WI38 (cell line): Measurements from ENCODE around the gene HK1.
"Not testable (repeated sequence)": the region's sequence is repeated elsewhere in the genome, so short reads cannot be mapped to it uniquely, and the experiment has no call there.

Experiments
- H3K4me3 ChIP-seq: 2 replicates; pipeline ENCODE4 v1.5.1; 2011; ENCODE audit warnings: low read depth, mild to moderate bottlenecking, control low read depth, low read length
- TF ChIP-seq, protein P1 (sequence below): IDR thresholded peaks from 2 replicates; pipeline ENCODE4 v1.5.1; 2012; ENCODE audit warnings: low read depth, mild to moderate bottlenecking, control low read depth, low read length

The HK1 gene

DNA sequence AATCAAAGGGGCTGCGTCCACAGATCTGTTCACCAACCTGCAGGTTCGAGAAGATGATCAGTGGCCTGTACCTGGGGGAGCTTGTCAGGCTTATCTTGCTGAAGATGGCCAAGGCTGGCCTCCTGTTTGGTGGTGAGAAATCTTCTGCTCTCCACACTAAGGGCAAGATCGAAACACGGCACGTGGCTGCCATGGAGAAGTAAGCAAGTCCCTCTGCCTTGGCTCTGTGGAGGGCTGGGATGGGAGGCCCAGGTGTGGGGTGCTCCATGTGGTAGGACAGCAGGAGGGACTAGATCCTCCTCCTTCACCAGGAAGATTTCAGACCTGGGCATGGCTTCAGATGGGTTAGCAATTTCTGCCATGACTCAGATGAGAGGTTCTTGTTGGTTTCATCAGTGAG, 32.3 kb upstream of the HK1 start:
- no peak overlapping the region for H3K4me3 ChIP-seq
- TF ChIP-seq, protein P1, sequence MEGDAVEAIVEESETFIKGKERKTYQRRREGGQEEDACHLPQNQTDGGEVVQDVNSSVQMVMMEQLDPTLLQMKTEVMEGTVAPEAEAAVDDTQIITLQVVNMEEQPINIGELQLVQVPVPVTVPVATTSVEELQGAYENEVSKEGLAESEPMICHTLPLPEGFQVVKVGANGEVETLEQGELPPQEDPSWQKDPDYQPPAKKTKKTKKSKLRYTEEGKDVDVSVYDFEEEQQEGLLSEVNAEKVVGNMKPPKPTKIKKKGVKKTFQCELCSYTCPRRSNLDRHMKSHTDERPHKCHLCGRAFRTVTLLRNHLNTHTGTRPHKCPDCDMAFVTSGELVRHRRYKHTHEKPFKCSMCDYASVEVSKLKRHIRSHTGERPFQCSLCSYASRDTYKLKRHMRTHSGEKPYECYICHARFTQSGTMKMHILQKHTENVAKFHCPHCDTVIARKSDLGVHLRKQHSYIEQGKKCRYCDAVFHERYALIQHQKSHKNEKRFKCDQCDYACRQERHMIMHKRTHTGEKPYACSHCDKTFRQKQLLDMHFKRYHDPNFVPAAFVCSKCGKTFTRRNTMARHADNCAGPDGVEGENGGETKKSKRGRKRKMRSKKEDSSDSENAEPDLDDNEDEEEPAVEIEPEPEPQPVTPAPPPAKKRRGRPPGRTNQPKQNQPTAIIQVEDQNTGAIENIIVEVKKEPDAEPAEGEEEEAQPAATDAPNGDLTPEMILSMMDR, result no peak

DNA sequence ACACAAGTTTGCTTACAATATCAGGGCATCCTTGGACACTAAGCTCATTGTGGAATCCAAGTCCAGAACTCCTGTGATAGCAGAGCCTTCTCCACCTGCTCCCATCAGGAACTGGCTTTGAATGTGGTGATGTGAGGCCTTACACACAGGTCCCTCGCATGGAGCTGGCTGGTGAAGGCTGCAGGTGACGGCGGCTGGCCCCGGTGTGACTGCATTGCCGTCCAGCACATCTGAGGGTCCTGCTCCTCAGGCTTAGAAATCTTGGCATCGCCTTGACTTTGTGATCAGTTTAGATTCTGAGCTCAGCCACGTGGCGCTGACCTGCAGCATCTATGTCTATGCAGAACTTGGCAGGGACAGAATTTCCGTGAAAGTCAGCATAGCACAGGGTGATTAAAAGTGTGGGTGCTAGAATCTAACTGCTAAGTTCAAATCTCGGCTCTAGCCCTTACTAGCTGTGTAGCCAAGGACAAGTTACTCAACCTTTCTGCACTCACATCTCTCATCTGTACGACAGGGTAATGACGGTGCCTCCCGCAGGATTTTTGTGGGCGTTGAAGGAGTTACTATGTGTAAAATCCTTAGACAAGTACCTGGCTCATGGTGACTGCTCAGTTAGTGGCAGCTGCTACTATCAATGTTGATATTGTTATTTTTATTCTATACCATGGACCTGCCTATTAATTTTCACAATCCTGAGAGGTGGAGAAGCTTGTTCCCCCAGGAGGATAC, 31.5 kb upstream of the HK1 start:
- TF ChIP-seq, protein P1, result no peak
- no peak overlapping the region for H3K4me3 ChIP-seq

GRCh38 chr10:69247313-69247710, 31.0 kb upstream of the HK1 start:
- TF ChIP-seq, protein P1, result no peak
- H3K4me3 ChIP-seq, result no peak overlapping the region

DNA sequence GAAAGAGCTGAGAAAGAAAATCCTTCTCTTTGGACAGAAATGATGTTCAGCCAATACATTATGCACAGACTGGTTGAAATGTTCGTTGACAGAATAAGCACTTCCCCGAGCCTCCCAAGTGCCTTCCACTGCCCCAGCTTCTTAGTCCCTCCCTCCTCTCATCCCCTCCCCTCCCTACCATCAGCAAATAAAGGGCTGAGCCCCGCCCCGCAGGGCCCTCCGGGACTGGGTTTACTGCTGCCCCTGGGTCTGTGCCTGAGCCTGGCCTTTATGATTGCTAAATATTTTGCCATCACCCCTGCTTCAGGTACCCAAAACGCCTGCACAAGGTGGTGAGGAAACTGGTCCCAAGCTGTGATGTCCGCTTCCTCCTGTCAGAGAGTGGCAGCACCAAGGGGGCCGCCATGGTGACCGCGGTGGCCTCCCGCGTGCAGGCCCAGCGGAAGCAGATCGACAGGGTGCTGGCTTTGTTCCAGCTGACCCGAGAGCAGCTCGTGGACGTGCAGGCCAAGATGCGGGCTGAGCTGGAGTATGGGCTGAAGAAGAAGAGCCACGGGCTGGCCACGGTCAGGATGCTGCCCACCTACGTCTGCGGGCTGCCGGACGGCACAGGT, 30.1 kb upstream of the HK1 start:
- no peak overlapping the region for H3K4me3 ChIP-seq
- TF ChIP-seq, protein P1, result no peak

- H3K4me3 ChIP-seq, result no peak overlapping the region
- TF ChIP-seq, protein P1, result no peak
Observed at GRCh38 chr10:69250041-69250440, 28.3 kb upstream of the HK1 start.

GRCh38 chr10:69251417-69251816, 26.9 kb upstream of the HK1 start:
- not testable (repeated sequence) for H3K4me3 ChIP-seq

GRCh38 chr10:69253171-69253570, 25.1 kb upstream of the HK1 start:
- TF ChIP-seq, protein P1, result no peak
- no peak overlapping the region for H3K4me3 ChIP-seq
